ENCODE results near the gene KCTD17.

GRCh38 chr22:37051391-37052385 lies at the start of gene KCTD17:
- TF ChIP-seq POLR2AphosphoS5 (IDR thresholded peaks at IDR 0.05; ENCODE audit: low read depth), result no peak
- no peak for TF ChIP-seq CTCF (IDR thresholded peaks at IDR 0.05; ENCODE audit: insufficient read depth, low read length)
- no peak for TF ChIP-seq REST (IDR thresholded peaks at IDR 0.05; ENCODE audit: insufficient replicate concordance, low read depth)
- no peak for TF ChIP-seq GABPA (IDR thresholded peaks at IDR 0.05; ENCODE audit: low read depth)
- no peak for TF ChIP-seq SPI1 (IDR thresholded peaks at IDR 0.05; ENCODE audit: borderline replicate concordance, low read depth)

All from HL-60 (cell line).